KOPT-K1 (cell line): ENCODE results near the gene SAT2.

Experiments
- H3K27ac ChIP-seq: fragments of 200-600 bp; sonication (generic); 2 replicates; pipeline ENCODE4 v1.5.1; 2016; ENCODE audit warnings: antibody characterized with exemption, mild to moderate bottlenecking, low read depth, low read length; ENCODE audit not compliant: poor library complexity, severe bottlenecking
- H3K36me3 ChIP-seq: fragments of 200-600 bp; sonication (generic); 2 replicates; pipeline ENCODE4 v1.5.1; 2017; ENCODE audit warnings: antibody characterized with exemption, mild to moderate bottlenecking, low read length, moderate library complexity; ENCODE audit not compliant: insufficient read depth
- H3K9me3 ChIP-seq: fragments of 200-600 bp; sonication (generic); 2 replicates; pipeline ENCODE4 v1.5.1; 2017; ENCODE audit warnings: antibody characterized with exemption, low read length, mild to moderate bottlenecking; ENCODE audit not compliant: insufficient read depth, poor library complexity, severe bottlenecking

Gene SAT2

GRCh38 chr17:7627250-7628121, at the start of gene SAT2:
Gene SAT2, minus strand, starts transcription at chr17:7627821. Its CDS starts 186 bp downstream, at chr17:7627635.
- no peaks in the 10 kb centered on the region for H3K36me3 ChIP-seq
- no peaks in the 10 kb centered on the region for H3K9me3 ChIP-seq
- peak within 1 kb of the TSS; percentile 24 for H3K27ac ChIP-seq

DNA sequence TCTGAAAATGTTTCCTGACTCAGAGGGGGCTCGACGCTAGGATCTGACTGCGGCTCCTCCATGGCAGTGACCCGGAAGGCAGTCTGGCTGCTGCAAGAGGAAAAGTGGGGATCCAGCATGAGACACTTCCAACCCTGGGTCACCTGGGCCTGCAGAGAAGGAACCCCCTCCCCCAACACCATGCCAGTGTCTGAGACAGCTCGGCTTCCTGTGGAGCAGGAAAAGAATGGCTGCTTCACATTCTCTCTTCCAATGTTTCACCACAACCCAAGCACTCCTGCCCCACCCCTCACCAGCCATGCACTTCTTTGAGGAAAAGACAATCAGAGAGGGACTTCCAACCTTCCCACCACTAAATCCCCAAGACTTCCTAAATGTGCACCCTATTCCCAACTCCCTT, 48.9 kb upstream of the SAT2 start:
- peaks cover 9% of the 10 kb centered on the region for H3K9me3 ChIP-seq

GRCh38 chr17:7674934-7675333, 47.3 kb upstream of the SAT2 start:
- Histone ChIP-seq H3K9me3 (peaks cover 9% of the 10 kb centered on the region), H3K36me3 (peaks cover 80% of the 10 kb centered on the region), H3K27ac (no peak overlapping the region)

More for the DNA sequence above, 48.9 kb upstream of the SAT2 start:
- no peak overlapping the region for H3K27ac ChIP-seq
- H3K36me3 ChIP-seq, result peaks cover 64% of the 10 kb centered on the region

- no peak overlapping the region for H3K27ac ChIP-seq
- H3K36me3 ChIP-seq, result peaks cover 97% of the 10 kb centered on the region
- H3K9me3 ChIP-seq, result peaks cover 9% of the 10 kb centered on the region
These were observed 45.6 kb upstream of the SAT2 start for GRCh38 chr17:7673239-7673638.

DNA sequence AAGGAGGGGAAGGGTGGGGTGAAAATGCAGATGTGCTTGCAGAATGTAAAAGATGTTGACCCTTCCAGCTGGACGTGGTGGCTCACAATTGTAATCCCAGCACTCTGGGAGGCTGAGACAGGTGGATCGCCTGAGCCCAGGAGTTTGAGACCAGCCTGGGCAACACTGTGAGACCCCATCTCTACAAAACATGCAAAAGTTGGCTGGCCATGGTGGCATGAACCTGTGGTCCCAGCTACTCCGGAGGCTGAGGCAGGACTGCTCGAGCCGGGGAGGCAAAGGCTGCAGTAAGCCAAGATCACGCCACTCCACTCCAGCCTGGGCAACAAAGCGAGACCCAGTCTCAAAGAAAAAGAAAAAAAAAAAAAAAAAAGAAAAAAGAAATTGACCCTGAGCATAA, 40.9 kb upstream of the SAT2 start:
- Histone ChIP-seq H3K9me3 (peaks cover 3% of the 10 kb centered on the region), H3K36me3 (peaks cover 76% of the 10 kb centered on the region), H3K27ac (no peak overlapping the region)

GRCh38 chr17:7667656-7668406, 40.2 kb upstream of the SAT2 start:
- Histone ChIP-seq H3K27ac (no peak overlapping the region), H3K36me3 (peaks cover 70% of the 10 kb centered on the region), H3K9me3 (no peaks in the 10 kb centered on the region)

DNA sequence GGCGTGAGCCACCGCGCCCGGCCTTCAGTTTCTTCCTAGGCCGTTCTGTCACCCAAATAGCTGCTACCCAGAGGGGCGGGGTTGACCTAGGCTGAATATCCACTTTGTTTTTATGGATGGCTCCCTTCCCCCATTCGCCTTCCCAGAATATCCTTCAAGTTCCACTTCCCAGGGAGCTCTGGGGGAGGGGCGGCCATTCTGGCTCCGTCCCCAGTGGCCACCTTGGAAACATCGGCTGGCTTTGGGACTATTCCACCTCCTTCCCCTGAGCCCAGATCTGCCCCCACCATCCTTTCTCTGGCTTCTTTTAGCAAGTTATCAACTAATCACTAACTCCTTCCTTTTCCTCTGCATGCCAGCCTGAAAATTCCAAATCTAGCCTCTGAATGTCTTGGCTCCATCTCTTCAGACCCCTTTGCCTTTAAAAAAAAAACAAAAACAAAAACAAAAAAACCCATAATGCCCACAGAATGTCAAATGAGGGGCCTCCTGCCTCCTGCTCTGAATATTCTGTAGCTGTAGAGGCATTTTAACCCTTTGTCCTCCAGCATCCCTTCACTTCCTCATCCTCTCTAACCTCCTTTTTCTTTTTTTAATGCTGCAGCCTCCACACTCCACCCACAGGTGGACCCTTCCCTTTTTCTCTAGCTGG, 29.5 kb upstream of the SAT2 start:
- no peak overlapping the region for H3K27ac ChIP-seq
- H3K9me3 ChIP-seq, result no peaks in the 10 kb centered on the region
- no peaks in the 10 kb centered on the region for H3K36me3 ChIP-seq

GRCh38 chr17:7655541-7655840, 27.9 kb upstream of the SAT2 start:
- H3K9me3 ChIP-seq, result no peaks in the 10 kb centered on the region
- no peaks in the 10 kb centered on the region for H3K36me3 ChIP-seq

DNA sequence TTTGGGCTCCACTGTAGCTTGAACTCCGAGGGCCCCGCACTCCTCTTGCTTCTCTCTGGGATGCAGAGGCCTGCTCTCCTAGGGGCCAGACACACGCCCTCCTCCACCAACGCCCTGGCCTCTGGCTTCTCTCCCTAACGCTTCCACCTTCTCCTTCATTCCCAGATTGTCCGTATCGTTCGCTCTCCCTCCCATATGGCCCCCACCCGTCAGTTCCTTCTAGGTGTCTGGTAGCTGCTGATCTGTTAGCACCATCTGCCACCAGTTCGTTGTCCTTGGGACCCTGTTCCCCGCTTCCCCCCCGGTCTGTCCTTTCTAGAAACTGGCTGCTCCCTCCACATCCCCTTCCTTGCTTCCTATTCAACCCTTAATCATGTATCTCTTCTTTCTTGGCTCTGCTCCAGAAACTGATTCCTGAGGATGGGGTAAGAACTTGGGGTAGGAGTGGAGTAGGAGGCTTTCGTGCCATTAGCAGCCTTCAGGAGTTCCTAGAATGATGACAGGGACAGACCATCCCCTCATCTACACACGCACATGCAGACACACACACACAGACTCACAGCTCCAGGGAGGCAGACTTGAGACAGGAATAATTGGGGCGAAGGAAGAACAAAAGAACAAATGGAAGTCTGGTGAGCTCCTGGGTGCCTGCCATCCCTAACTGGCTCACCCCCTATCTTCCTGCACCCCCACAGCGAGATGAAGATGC, 27.4 kb upstream of the SAT2 start:
- Histone ChIP-seq H3K27ac (no peak overlapping the region), H3K36me3 (no peaks in the 10 kb centered on the region), H3K9me3 (no peaks in the 10 kb centered on the region)

More at GRCh38 chr17:7655541-7655840, 27.9 kb upstream of the SAT2 start:
- H3K27ac ChIP-seq, result no peak overlapping the region

DNA sequence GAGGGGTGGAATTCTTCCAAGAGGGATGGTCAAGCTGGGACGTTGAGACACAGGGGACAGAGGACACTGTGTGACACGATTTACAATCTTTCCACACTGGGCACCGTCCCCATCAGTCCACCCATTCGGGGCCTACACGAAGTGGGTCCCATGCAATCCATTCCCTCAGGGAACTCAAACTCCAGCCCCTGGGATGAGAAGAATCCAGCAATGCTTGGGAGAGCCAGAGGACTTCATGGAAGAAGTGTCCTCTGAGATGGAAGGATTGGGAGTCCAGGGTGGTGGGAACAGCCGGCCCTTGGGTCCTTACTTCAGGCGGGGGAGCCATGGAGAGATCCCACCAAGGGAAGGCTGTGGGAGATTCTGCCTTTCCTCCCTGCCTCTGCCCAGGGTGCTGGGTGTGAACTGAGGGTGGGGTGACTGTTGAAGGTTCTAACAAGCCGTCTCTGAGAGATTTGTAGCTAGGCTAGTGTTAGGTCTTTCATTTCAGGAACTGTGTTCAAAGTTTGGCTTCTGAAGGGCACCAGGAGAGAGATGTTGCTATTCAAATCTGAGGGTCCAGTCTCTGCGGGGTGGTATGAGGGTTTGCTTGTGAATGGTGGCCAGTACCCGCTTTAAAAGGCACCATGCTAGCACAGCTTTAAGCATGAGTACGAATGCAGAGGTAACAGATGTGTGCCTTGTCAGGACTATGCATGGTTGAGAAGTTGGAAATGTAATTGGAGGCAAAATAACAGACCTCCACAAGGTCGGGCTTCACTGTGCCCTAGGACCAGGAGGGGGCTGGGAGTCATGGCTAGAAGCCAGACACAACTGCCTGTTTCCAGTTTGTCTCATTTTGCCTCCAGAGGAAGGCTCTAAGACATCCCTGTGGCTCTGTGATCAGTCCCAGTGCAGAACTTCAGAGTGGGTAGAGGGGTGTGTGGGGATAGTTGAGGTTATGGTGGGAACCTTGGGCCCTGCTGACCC, 25.1 kb upstream of the SAT2 start:
- H3K36me3 ChIP-seq, result no peaks in the 10 kb centered on the region
- H3K27ac ChIP-seq, result no peak overlapping the region
- H3K9me3 ChIP-seq, result no peaks in the 10 kb centered on the region

- Histone ChIP-seq H3K9me3 (no peaks in the 10 kb centered on the region), H3K27ac (no peak overlapping the region), H3K36me3 (no peaks in the 10 kb centered on the region)
These were observed 24.2 kb upstream of the SAT2 start for GRCh38 chr17:7651665-7652387.

DNA sequence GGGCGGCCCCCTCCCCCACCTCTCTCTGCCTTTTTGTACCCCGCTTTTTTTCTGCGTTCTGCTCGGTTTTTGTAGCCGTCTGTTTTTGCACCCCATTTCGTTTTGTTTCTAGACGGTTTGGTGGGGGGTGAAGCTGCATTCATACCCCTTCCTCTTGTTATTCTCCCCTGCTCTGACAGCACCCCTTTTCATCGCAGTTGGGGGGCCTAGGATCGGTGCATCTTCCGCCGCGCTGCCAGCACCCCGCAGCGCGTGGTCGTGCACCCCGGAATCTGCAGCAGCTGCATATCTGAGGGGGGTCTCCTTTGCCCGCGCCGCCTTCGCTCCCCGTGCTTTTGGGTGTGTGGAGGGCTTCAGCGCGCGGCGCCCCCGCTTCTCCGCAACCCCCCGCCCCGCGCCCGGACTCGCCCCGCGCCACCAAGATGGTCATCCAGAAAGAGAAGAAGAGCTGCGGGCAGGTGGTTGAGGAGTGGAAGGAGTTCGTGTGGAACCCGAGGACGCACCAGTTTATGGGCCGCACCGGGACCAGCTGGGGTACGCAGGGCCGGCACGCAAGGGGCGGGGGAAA, 23.6 kb upstream of the SAT2 start:
- Histone ChIP-seq H3K36me3 (no peaks in the 10 kb centered on the region), H3K9me3 (no peaks in the 10 kb centered on the region), H3K27ac (no peak overlapping the region)

- no peak within 1 kb of the TSS for H3K27ac ChIP-seq
- H3K36me3 ChIP-seq, result no peaks in the 10 kb centered on the region
- no peaks in the 10 kb centered on the region for H3K9me3 ChIP-seq
These were observed 23.0 kb upstream of the SAT2 start, which contains the start of gene ATP1B2 for GRCh38 chr17:7650509-7651096. Gene ATP1B2, plus strand, starts transcription at chr17:7650926. Its CDS starts 593 bp downstream, at chr17:7651519.
